Measurements from ENCODE around the gene APBA1.

- no peak for TF ChIP-seq CTCF (IDR thresholded peaks at IDR 0.05; ENCODE audit: control extremely low read depth in 1 of 3, insufficient read depth in 1 of 3, low read depth in 1 of 3, low read length in 3 of 3)
- no peak for TF ChIP-seq FOSL1 (IDR thresholded peaks at IDR 0.05; ENCODE audit: insufficient read depth, low read depth, low read length)
- no peak for TF ChIP-seq HDAC2 (IDR thresholded peaks at IDR 0.05; ENCODE audit: borderline replicate concordance in 1 of 2, low read depth in 2 of 2, low read length in 2 of 2)
- TF ChIP-seq POLR2AphosphoS5 (IDR thresholded peaks at IDR 0.05; ENCODE audit: low read depth, low read length) = no peak
- TF ChIP-seq USF2 (IDR thresholded peaks at IDR 0.05; ENCODE audit: low read length) = no peak
- TF ChIP-seq EP300 (IDR thresholded peaks at IDR 0.05; ENCODE audit: borderline replicate concordance in 1 of 2, low read depth in 2 of 2, low read length in 2 of 2) = no peak
- TF ChIP-seq JUND (IDR thresholded peaks at IDR 0.05; ENCODE audit: low read length) = no peak
- no peak for TF ChIP-seq RFX5 (IDR thresholded peaks at IDR 0.05; ENCODE audit: borderline replicate concordance, low read depth, low read length)
- no peak for TF ChIP-seq MAX (IDR thresholded peaks at IDR 0.05)
- TF ChIP-seq ATF3 (IDR thresholded peaks at IDR 0.05; ENCODE audit: insufficient read depth, low read depth, low read length) = no peak
- TF ChIP-seq TBP (IDR thresholded peaks at IDR 0.05; ENCODE audit: low read depth, low read length) = no peak
- TF ChIP-seq POU5F1 (IDR thresholded peaks at IDR 0.05; ENCODE audit: low read depth, low read length) = no peak
- TF ChIP-seq POLR2A (IDR thresholded peaks at IDR 0.05; ENCODE audit: control extremely low read depth in 1 of 2, low read depth in 2 of 2, low read length in 2 of 2) = no peak
- no peak for TF ChIP-seq EZH2 (IDR thresholded peaks at IDR 0.05; ENCODE audit: low read depth, low read length, severe bottlenecking)
Observed at GRCh38 chr9:69483886-69484422, 188.2 kb downstream of the APBA1 start.

All from H1 (cell line).